GM20431 (cell line): ENCODE results near the gene TNFRSF1B.

Experiments used
- in situ Hi-C: fragments of 300-500 bp; cut with MseI, MboI; formaldehyde crosslinking; loops from one replicate; pipeline ENCODE4 v1.15.0; 2020; ENCODE audit warnings: low sequenced_read_pairs; ENCODE audit not compliant: unreplicated experiment

Gene TNFRSF1B

GRCh38 chr1:12140515-12141162 lies 26.2 kb upstream of the TNFRSF1B start:
- in situ Hi-C loops = no loop called here

GRCh38 chr1:12141163-12141850 lies 25.5 kb upstream of the TNFRSF1B start:
- in situ Hi-C loops = no loop called here

- in situ Hi-C loops = no loop called here
Observed at GRCh38 chr1:12142141-12142823, 24.5 kb upstream of the TNFRSF1B start.

- in situ Hi-C loops = no loop called here
Observed at GRCh38 chr1:12142891-12143630, 23.7 kb upstream of the TNFRSF1B start.

- in situ Hi-C loops = no loop called here
Observed at GRCh38 chr1:12143631-12144155, 23.1 kb upstream of the TNFRSF1B start.

GRCh38 chr1:12144236-12144635 lies 22.6 kb upstream of the TNFRSF1B start:
- in situ Hi-C loops = no loop called here

GRCh38 chr1:12144969-12145368 lies 21.8 kb upstream of the TNFRSF1B start:
- in situ Hi-C loops = no loop called here

GRCh38 chr1:12145616-12146342 lies 21.0 kb upstream of the TNFRSF1B start:
- in situ Hi-C loops = no loop called here

- in situ Hi-C loops = no loop called here
Observed at GRCh38 chr1:12146343-12147112, 20.3 kb upstream of the TNFRSF1B start.

GRCh38 chr1:12147201-12147701 lies 19.5 kb upstream of the TNFRSF1B start:
- in situ Hi-C loops = no loop called here

GRCh38 chr1:12148160-12148957 lies 18.4 kb upstream of the TNFRSF1B start:
- in situ Hi-C loops = no loop called here

GRCh38 chr1:12148958-12149790 lies 17.6 kb upstream of the TNFRSF1B start:
- in situ Hi-C loops = no loop called here

GRCh38 chr1:12149791-12150175 lies 17.0 kb upstream of the TNFRSF1B start:
- in situ Hi-C loops = no loop called here

GRCh38 chr1:12150456-12151200 lies 16.2 kb upstream of the TNFRSF1B start:
- in situ Hi-C loops = no loop called here

GRCh38 chr1:12151465-12151864 lies 15.3 kb upstream of the TNFRSF1B start:
- in situ Hi-C loops = no loop called here

- in situ Hi-C loops = no loop called here
Observed at GRCh38 chr1:12152113-12152891, 14.5 kb upstream of the TNFRSF1B start.
